GM12864 (cell line): ENCODE data around the gene STARD7.
A peak's percentile ranks its signal among the peaks of the same experiment; 100 is the strongest.

ENCODE experiments used
- DNase-seq: peaks from one replicate; pipeline ENCODE4 v3.0.0-alpha.2; 2011; ENCODE audit warnings: low read depth
- H3K4me3 ChIP-seq: 2 replicates; pipeline ENCODE4 v1.5.1; 2011; ENCODE audit warnings: mild to moderate bottlenecking, low read depth, low read length, control low read depth
- TF ChIP-seq, protein P1 (sequence below): IDR thresholded peaks from 2 replicates; pipeline ENCODE4 v1.5.1; 2011; ENCODE audit warnings: low read depth, mild to moderate bottlenecking, moderate library complexity, low read length, control low read depth, inconsistent platforms; ENCODE audit errors: missing control alignments

STARD7 gene

GRCh38 chr2:96241900-96242611, 33.4 kb upstream of the STARD7 start:
- peak overlapping the region; percentile 36 for H3K4me3 ChIP-seq
- peak; percentile 68 for DNase-seq
- TF ChIP-seq, protein P1, sequence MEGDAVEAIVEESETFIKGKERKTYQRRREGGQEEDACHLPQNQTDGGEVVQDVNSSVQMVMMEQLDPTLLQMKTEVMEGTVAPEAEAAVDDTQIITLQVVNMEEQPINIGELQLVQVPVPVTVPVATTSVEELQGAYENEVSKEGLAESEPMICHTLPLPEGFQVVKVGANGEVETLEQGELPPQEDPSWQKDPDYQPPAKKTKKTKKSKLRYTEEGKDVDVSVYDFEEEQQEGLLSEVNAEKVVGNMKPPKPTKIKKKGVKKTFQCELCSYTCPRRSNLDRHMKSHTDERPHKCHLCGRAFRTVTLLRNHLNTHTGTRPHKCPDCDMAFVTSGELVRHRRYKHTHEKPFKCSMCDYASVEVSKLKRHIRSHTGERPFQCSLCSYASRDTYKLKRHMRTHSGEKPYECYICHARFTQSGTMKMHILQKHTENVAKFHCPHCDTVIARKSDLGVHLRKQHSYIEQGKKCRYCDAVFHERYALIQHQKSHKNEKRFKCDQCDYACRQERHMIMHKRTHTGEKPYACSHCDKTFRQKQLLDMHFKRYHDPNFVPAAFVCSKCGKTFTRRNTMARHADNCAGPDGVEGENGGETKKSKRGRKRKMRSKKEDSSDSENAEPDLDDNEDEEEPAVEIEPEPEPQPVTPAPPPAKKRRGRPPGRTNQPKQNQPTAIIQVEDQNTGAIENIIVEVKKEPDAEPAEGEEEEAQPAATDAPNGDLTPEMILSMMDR = no peak

- H3K4me3 ChIP-seq = no peak overlapping the region
- no peak for DNase-seq
- TF ChIP-seq, protein P1 = peak; percentile 26
These were observed 32.6 kb upstream of the STARD7 start for GRCh38 chr2:96241227-96241626.

DNA sequence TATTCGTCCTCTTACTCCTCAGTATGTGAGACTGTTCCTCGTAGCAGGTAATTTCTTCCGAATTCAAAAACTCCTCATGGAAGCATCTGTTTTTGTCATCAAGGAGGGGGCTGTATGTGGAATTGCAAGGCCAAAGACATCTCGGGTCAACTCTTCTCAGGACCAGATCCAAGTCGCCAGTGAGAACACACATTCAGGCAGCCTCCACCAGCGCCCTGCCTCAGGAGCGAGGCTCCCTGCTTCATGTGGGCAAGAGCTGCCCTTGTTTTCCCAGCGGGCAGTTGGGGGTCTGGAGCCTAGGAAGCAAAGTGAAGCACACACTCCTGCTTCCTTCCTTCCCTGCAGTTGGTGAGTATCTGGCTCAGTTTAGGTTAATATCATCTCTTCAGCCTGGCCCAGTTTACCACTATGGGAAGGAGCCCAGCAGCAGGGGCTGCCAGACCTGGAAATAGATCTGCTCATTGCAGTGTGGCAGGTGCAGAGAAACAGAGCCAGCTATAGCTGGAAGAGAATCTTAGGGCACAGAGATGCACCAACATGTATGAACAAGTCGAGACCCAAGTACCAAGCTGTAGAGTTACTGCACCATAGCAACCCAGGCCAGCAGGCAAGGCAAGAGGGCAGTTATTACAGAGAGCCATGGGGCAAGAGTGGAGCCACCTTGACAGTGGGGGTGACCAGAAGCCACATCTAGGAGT, 31.9 kb upstream of the STARD7 start:
- H3K4me3 ChIP-seq = no peak overlapping the region
- TF ChIP-seq, protein P1 = no peak
- DNase-seq = no peak

GRCh38 chr2:96239745-96240264, 31.2 kb upstream of the STARD7 start:
- no peak for DNase-seq
- TF ChIP-seq, protein P1 = no peak
- no peak overlapping the region for H3K4me3 ChIP-seq

GRCh38 chr2:96239091-96239490, 30.5 kb upstream of the STARD7 start:
- no peak overlapping the region for H3K4me3 ChIP-seq
- no peak for DNase-seq
- TF ChIP-seq, protein P1 = no peak

DNA sequence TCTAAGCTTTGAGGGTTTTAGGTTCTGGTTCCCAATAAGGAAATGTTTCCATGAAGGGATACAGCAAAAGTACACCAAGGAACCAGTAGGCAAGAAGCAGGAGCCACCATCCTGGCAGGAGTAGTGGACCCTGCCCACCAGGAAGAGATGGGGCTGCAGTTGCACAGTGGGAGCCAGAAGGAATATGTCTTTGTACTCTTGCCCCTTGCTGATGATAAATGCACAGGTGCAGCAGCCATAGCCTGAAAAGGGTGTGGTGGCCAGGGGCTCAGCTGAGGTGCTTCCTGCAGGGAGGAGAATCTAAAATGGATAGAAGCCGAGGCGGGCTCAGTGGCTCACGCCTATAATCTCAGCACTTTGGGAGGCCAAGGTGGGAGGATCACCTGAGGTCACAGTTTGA, 29.6 kb upstream of the STARD7 start:
- H3K4me3 ChIP-seq = no peak overlapping the region
- no peak for DNase-seq
- TF ChIP-seq, protein P1 = no peak

DNA sequence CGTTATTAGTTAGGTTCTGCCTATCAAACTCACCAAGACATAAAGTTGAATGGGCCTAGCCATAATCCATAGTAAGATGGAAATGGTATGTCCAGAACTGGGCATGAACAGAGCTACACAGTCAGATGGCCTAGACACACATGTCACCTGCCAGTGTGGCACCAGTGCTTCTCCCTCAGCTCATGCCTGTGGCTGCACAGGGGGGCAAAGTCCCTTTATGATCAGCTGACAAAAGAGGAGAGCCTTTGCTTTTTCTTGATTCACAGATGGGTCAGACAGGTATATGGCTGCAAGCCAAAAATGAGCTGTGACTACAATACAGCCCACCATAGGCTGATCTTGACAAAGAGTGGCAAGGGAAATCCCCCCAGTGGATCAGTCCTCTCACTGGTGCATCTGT, 28.3 kb upstream of the STARD7 start:
- no peak overlapping the region for H3K4me3 ChIP-seq
- DNase-seq = no peak
- TF ChIP-seq, protein P1 = no peak
